ENCODE data around the gene ABHD16A.

ABHD16A gene

DNA sequence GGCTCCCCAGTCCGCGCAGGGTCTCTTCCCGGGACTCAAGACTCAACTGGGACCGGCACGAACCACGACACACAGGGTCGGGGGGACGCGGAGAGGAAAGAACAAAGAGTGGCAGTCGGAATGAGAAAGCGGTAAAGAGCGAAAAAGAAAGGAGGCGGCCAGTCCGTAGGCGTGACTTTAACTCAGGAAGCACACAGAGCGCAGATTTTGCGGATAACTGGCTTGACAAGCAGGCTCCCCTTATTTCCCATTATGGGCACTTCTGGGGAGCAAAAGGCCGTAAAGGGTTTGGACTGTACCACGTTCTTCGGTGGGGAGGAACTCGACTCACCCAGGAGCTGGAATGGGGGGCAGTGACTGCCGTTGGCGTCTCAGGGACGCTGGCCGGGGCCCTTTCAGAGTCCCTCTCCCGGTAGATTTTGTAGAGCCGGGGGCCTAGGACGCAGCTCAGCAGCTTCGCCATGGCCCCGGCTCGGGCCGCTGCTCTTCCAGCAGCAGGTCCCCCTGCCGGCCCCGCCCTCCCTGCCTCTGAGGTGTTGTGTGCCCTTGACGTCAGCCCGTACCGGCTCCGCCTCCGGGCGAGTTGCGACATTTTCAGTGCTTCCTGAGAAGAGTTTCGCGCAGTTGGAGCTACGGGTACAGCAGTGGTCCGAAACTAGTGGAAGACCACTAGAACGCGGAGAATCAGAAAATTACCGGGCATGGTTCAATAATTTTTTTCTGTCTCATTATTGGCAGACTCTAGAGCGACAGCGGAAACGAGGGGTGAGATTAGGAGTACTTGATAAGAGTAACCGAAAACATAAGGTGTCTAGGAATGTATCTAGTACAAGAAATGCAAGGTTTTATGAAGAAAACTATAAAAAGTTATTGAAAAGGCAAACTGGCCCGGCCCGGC is at the start of gene ABHD16A:
Gene ABHD16A, minus strand, starts transcription at position 506 of the 898 bp plus-strand sequence. Its CDS starts 43 bp downstream, at position 463.
- DNase-seq = peak; percentile 90 to 96 (median 94)

DNA sequence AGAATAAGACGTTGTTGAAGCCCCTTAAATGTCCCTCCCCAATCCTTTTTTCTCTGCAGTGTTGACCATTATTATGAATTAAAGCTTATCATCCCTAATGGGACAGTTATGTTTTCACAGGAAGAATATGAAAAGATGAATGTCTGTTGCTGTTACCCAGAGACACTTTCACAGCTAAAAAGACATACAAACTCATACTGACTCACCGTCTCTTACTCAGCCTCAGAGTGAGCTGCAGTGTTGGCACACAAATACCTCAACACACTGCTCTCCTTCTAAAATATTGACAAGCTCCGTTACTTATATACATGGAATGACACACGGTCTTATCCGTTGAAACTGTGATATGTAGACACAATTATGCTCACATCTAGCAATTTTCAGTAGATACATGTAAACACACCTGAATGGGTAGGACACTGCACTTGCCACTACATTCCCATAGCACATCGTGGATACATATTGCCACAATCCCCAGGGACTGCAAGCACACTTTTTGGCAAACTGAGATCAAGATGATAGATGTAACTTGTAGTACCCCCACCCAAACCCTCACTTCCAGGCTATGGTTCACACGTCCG is 49.7 kb upstream of the ABHD16A start:
- DNase-seq = no peak

DNA sequence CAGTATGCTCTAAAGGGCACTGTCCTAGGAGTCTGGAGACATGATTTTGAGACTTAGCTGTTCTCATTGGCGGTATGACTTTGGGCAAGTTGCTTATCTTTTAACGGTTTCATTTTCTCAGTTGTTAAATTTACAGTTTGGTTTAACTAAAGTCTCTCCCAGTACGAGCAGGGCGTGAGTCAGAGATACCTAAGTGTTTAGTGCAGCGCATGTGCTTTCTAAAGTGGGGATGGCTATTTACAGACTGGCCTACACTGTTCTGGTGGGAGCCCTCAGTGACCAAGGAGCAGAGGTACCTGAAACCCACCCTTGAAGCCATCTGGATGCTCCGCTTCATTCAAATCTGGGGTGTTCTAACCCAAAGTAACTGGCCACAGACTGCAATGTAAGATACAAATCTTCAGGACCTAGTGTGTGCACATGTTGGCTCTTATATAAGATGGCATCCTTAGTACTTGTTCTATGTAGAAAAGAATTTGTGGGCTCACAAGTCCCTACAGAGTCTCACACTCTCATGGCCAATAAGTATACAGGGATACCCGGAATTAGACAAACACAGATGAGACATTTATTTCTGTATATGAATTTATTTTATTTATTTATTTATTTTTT is 47.4 kb upstream of the ABHD16A start:
- no peak for DNase-seq

DNA sequence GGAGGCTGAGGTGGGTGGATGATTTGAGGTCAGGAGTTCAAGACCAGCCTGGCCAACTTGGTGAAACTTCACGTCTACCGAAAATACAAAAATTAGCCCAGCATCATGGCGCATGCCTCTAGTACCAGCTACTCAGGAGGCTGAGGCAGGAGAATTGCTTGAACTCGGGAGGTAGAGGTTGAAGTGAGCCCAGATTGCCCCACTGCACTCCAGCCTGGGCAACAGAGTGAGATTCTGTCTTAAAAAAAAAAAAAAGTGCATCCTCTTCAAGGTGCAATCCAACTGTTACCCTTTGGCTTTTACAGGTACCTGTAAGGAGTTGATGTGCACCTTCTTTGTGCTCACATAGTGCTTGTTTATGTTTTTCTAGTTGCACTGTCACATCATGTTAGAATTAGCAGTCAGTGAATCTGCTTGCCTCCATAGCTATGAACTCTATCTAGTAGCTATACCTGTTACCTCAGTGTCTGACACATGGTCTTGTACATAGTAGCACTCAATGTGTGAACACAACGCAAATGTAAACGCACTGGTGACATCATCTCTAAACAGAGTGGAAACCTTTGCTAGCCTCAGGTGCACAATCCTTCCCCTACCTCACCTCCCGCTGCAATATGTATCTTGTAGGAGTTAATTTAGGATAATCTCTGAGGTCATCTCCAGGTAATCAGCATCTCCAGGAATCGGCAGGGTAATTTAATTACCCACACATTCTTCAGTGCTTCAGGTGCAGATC is 46.3 kb upstream of the ABHD16A start:
- DNase-seq = no peak

DNA sequence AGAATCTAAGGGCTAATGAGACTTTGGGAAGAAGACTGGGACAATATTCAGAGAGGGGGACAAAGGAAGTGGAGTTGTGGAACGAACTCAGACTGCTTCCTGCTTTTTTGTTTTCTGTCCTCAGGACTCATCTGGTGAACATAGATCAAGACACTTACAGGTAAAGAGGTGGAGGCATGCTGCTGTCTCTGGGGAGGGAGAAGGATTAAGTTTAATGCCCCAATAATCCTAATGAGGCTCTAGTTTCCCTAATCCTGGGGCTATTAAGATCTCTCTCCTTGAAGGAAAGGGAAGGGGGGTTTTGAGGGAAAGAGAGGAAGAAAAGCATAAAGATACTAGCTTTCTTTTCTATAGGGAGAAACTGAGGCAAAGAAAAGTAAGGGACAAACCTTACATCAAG is 41.3 kb upstream of the ABHD16A start:
- DNase-seq = no peak

DNA sequence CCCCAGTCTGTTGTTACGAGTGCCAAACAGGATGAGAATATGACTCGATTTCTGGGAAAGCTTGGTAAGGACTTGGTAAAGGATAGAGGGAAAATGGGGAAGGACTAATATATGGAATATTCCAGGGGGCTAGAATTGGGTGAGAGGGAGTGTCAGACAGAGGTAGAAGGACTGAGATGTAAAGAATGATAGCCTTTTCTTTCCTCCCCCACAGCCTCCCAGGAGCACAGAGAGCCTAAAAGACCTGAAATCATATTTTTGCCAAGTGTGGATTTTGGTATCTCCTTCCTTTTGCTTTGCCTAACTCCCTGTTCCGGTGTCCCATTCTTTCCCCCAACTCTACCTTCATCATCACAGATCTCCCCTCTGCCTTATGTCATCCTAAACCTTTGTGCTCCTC is 39.8 kb upstream of the ABHD16A start:
- no peak for DNase-seq

DNA sequence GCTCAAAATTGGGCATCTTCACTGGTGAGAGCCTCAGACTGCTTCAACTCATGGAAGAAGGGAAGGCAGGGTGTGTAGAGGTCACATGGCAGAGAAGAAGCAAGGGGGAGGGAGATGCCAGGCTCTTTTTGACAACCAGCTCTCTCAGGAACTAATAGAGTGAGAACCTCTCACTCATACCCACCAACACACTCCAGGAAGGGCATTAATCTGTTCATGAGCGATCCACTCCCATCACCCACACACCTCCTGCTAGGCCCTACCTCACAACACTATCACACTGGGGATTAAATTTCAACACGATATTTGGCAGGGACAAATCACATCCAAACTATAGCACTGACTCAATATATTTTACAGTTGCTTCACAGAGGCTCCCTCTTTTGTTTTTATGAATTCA is 38.7 kb upstream of the ABHD16A start:
- no peak for DNase-seq

DNA sequence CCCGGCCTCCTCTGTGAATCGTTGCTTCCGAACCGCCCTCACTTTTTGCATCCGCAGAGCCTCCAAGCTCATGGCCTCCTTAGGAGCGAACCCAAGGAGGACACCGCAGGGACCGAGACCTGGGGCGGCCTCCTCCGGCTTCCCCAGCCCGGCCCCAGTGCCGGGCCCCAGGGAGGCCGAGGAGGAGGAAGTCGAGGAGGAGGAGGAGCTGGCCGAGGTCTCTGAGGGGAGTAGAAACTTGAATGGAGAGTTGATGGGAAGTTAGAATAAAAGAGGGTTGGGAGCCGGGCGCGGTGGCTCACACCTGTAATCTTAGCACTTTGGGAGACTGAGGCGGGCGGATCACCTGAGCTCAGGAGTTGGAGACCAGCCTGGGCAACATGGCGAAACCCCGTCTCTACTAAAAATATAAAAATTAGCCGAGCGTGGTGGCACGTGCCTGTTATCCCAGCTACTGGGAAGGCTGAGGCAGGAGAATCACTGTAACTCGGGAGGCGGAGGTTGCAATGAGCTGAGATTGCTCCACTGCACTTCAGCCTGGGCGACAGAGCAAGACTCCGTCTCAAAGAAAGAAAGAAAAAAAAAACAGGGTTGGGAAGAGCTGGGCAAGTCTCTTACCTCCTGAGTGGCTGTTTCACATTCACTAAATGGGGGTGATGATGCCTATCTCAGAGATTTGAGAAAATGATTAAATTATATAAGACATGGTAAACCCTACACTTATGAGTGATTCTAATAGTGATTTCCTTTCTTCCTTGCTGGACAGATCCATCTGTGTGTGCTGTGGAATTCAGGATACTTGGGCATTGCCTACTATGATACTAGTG is 37.5 kb upstream of the ABHD16A start:
- no peak for DNase-seq

DNA sequence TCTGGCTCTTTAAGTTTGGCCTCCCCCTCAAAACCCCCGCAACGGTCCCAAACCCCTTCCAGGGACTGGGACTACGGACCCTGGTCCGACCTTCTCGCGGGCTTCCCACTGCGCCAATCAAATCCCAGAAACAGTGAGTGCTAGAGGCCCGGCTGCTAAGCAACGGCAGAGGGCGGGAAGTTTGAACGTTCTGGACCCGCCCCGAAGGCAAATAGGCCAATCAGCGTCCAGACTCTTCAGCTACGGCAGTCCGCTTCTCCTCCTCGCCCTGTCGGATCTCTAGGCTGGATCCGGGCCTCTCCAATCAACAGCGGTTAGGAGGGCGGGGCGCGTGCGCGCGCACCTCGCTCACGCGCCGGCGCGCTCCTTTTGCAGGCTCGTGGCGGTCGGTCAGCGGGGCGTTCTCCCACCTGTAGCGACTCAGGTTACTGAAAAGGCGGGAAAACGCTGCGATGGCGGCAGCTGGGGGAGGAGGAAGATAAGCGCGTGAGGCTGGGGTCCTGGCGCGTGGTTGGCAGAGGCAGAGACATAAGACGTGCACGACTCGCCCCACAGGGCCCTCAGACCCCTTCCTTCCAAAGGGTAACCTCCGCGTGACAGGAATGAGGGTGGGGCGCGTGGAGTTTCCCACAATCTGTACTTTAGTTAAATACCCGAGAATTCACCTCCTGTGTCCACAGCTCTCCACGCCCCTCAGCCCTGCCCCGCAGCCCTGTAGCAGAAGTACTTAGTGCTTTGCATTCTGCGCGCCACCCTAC is 36.7 kb upstream of the ABHD16A start, which contains the start of gene MSH5:
Gene MSH5, plus strand, starts transcription at position 367 of the 758 bp plus-strand sequence. CDS start 462 bp downstream, outside the sequence.
- DNase-seq = peak; percentile 84 to 90 (median 88)

DNA sequence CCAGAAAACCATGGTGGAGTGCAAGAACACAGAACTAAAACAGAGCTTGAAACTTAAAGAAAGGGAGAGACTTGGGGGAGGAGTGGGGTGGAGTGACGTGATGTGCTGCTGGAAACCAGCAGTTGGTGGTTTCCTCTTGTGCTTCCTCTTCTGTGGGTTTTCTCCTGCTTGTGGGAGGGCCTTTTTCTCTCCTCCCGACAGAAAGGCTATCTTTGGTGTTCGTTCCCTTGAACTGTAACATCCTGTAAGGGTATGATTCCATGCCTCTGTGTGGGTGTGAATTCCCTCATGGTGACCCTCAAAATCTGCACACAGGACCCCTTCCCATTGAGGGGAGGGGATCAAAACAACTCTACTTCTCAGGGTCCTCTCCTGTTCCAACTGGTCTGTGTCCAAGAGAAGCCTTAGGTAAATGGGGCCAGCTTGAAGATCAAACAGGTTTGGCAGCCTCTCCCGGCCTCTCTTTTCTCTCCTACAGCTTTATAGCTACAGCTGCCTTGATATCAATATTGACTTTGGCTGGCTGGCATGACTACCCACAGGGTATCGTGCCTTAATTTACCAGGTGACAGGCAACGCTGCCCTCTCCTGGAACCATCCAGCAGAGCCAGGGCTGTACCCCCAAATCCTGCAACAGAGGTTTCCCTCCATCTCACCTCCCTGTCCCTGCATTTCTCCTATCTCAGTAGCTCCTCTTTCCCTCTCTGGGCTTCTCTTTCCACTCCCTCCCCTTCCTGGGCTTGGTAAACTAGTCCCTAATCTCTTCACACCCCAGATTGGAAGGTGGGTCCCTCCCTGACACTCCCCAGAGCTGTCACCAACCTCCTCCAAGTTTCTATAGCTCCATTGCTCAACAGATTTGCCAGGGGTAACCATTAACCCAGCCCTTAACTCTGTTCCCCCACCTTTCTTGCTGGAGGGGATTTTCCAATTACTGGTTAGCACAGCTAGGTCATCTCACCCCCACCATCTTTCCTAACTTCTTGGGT is 35.2 kb upstream of the ABHD16A start:
- DNase-seq = peak in 2 of 4 experiments; percentile 30 to 31

DNA sequence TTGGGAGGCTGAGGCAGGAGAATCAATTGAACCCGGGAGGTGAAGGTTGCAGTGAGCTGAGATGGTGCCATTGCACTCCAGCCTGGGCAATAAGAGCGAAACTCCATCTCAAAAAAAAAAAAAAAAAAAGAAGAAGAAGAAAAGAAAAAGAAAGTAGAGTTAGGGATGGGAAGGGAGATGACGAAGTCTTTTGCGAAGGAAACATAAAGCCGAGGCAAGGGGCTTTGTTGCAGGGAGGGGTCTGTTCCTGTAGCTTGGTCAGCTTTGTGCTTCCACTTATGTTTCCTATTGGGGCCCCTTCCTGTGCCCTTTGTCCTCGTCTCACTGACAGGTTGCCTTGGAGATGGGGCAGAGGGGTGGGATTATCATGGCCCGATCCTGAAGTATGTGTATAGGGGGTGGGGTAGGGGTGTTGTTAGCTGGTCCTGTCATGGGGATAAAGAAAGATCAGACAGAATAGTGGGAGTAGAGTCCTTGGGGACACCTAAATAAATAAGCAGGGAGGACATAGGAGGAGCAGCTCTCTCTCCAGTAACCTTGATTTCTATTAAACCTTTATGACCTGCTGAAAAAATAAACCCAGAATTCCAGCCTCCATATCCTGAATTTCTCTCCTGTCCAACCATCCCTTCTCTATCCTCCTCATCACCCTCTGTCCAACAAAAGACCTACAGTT is 34.3 kb upstream of the ABHD16A start:
- no peak for DNase-seq

DNA sequence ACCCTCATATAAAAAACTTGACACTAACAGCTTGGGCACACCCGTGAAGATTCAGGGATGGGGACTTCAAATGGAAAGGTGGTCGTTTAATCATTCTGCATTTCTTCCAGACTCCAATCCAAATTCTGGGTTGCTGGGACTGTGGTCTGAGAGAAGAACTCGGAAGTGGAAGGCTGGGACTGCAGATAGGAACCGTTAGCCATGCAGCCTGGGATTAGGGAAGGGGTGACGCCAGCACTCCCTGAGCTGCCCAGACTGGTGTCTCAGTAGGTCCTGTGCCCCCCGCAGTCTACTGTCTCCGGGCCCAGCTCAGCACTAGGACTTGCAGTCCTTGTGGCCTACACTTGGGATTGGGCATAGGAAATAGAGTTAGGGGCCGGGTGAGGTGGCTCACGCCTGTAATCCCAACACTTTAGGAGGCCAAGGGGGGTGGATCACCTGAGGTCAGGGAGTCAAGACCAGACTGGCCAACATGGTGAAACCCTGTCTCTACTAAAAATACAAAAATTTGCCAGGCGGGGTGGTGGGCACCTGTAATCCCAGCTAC is 33.7 kb upstream of the ABHD16A start:
- DNase-seq = no peak

DNA sequence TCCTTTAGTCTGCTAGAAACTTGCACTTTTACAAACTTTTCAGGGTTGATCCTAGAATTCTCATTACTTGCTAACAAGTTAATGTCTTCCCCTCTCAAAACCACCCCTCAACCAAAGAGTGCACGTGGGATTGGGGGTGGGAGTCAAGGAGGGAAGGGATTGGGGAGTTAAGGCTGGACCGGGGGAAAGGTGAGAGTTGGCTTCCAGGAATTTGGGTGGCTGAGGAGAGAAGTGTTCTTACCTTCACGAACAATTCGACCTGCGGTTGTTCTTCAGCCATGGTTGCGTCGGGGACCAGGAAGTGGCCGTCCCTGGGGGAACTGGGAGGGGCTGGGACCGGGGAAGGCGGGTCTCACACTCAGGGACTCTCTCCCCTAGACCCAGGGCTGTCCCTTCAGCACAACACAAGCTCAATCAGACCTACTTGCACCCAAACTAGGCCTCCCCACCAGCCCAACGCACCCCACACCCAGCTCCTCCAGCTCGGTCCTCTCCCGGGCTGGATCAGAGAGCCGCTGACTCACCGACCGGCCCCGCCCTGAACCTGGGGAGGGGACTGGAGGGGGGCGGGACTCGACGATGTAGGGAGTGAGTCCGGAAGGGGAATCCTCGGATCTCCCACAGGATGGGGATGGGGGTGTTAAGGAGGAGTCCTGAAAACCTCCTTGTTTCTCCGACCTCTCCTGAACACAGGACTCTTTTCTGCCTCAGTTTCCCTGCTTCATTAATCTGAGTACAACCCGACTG is 33.1 kb upstream of the ABHD16A start, which contains the start of gene CLIC1:
Gene CLIC1, minus strand, starts transcription at position 510 of the 747 bp plus-strand sequence. Its CDS starts 230 bp downstream, at position 280.
- peak; percentile 43 to 58 (median 49) for DNase-seq

DNA sequence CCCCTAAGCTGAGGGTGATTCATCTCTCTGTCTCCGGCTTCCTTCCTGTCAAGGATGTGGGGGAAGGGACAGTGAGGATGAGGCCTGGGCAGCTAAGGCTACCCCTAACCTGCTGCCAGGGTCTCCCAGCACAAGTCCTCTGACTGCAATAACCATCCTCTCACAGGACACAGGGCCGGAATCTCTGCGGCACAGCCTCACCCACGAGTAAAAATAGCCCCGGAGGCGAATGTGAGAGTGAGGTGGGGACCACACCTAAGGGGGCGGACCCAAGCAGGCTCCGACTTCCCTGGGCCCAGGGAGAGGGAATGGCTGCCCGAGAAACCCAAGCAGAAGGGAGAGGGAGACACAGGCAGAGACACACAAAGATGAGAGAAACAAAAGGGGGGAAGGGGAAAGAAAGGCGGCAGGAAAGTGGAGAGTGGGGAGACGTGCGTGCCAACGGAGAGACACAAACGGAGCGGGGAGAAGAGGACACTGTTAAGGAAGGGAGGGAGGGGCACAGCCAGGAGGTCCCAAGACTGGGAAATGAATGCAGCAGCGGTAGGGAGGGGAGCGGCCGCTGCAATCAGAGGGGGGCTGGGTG is 31.8 kb upstream of the ABHD16A start:
- DNase-seq = peak in 3 of 4 experiments; percentile 21 to 35 (median 21)

DNA sequence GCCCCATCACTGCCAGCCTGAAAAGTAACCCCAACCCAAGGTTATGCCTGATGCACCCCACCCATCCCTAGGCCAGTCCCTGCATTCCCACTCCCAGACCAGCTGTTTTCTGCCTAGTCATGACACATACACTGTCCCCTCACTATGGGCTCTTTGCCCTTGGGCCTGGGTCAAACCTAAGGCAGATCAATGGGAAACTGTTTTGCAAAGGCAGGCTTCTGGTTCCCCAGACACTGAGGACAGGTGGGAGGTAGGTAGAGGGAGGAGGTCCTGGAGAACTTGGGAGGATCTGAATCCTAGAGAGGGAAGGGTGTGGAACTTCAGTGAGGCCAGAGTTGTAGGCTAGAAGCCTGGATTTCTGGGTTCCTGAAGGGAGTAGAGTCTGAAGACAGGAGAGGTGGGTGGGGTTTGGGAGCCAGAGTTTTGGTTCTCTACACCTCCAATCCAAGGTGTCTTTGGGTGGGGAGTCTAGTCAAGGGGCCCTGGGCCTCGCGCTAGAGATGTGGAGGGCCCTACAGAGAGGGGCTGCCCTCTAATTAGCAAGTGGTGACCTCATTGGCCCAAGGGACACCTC is 31.2 kb upstream of the ABHD16A start:
- DNase-seq = no peak

DNA sequence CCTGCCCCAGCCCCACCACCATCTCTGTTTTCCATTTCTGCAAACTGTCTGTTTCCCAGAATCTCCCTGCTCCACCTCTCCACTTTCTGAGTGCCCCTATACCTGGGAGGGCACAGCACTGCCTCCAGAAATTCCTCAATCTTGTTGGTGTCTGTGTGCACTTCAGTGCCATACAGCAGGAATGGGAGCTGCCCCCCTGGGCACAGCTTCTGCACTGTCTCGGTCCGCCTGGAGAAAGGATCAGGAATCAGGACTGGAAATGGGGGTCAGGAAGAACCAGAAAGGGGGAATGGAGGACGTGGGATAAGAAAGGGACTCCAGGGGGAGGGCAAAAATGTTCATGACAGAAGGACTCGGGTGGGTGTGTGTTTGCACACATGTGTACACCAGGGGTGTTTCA is 30.6 kb upstream of the ABHD16A start:
- DNase-seq = no peak

DNA sequence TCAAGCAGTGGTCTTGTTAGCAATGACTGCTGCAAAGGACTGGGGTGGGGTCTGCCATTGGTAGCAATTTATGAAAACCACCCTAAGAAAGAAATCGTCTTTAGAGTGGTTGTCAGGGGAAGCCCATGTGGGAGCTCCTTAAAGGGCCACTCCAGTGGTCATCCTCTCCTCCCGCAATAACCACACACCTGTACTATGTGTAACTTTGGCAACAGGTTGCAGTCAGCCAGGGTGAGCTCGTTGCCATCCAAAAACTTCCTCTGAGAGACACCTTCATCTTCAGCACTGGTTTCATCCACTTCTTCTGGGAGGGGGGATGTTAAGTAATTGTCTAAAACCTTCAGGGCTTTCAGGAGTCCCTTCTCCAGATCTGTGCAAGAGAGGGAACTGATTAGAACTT is 28.9 kb upstream of the ABHD16A start:
- no peak for DNase-seq
